Kidney glomerular epithelial cell (primary cell): ENCODE data around the gene SURF2.
A peak's percentile ranks its signal among the peaks of the same experiment; 100 is the strongest.

Source experiments
- DNase-seq: peaks from one replicate; lab custom pipeline; 2025; lab: John Stamatoyannopoulos, UW

Gene SURF2

DNA sequence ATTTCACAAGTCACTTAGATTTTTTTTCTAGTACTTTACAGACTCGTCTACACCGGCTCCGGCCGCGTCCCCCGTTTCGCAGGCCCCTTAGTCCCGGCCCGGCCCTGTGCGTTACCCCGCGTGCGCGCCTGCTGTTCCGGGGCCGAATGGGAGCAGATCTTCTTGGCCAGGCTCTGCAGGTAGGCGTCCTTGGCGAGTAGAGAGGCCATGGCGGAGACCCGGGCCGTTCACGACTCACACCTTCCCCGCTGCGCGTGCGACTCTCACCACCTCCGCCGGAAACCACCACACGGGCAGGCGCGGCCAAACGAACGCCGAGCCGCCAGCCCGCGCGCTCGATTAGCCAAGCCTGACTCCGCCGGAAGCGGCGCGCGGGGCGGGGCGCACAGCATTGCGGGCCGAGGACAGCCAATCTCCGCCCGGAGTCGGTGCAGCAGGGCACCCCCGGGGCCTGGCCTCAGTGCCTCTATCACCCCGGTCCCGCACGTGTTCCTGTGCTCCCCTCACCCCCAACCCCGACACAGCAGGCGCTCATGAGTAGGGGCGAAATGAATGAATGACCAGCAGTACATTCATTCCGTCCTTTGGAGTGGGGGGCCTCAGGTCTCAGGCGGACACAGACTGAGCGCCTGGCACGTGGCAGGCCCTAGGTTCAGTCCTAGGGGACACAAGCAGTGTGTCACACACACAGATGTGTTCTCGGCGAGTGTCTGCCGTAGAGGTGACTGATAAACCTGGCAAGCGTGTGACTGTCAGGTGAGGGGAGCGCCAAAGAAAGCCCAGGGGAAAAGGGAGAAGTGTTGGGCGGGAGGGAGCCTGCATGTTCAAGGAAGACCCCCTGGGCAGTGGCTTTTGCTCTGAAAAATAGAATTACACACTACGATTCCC is 20.2 kb upstream of the SURF2 start, which contains the start of gene SURF6:
Gene SURF6 (minus strand): TSS at position 265 of the 888 bp plus-strand sequence. CDS start 56 bp downstream, at position 209.
- peak; percentile 87 for DNase-seq

DNA sequence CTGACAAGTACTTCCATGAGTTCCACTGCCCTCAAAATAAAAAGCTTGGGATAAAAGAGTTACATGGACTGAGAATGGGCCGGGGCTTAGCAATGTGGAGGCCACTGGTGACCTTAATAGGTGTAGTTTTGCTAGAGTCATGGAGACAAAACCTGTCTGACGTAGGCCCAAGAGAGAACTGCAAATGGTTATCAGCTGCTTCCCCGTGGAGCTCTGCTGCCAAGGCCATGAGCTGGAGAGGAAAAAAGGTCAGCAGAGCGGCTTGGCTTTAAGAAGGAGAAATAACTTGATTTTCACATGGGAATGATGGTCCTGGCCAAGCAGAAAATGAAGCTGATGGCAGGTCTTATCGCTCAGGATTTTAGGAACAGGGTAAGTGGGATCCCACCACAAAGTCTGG is 16.7 kb upstream of the SURF2 start:
- no peak for DNase-seq

DNA sequence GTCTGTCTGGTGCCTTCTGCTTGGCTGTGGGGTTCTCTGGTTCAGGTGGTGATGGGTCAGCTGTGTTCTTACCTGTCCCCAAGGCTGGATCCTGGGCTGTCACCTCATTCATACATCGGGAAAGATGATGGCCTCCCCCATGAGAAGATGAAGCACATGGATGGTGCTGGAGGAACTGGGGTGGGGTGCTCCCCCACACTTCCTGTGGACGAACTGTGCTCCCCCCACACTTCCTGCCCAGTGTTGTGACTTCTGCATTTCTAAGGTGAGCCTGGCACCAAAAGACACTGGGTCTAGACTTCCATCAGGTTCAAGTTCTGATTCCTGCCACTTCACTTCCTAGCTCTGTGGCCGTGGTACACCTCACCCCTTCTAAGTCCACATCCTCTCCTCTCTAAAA is 16.1 kb upstream of the SURF2 start:
- DNase-seq: no peak

DNA sequence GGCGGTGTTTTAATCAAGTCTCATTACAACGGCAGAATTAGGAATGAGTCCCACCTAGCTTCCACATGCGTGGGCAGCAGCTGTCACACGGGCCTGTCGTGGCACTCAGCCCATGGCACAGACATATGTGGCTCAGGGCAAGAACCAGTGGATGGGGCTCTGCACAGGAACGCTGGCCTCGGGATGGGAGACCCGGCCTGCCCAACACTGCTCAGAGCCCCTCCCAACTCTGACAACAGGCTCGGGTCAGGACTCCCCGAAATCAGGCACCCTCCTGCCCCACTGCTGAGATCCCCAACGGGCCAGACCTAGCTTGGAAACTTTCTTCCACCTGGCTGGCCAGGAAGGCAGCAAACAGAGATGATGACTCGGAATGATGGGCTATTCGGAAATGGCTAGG is 15.4 kb upstream of the SURF2 start:
- DNase-seq: no peak

DNA sequence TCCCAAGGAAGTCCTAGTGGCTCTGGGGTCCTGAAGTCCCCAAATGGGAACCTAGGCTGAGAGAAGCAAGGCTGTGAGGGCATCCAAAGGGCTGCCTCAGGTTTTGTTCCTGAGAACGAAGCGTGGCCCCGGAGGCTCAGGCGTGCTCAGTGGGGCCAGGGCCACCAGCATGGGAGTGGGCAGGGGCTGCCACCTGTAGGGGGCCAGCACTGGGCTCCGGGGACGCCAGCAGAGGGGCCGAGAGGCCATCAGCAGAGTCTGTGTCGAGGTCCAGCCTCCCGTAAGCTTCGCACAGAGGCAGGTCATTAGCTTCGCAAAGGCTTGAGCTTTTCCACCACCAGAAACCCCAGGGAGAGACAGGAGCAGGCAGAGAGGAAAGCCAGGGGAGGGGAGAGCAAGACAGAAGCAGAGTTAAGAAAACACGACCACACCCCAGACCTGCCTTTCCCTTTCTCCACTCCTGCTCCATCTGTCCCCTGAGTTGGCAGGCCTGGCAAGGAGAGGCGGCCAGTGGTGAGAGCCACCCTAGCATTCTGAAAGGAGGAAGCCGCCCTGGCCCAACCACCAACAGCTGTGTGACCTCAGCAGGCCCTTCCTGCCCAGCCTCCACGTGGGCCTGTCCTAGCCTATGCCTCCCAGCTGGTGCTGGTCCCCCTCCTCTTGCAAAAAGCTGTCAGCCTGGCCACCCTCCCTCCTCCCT is 14.8 kb upstream of the SURF2 start:
- DNase-seq: no peak

DNA sequence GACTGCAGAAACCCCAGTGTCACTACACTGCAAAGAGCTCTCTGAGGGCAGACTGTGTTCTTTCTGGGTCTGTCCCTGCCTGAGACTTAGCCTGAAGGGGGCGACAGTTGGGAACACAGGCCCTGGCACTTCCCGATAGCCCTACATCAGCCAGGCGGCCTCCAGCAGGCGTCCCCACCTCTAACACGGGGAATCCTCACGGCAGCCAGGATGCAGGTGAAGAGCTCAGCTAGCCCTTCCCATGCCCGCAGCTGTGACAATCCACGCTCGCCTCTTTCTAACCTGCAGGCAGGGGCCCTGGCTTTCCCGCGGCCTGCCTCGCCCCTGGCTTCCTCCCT is 14.3 kb upstream of the SURF2 start:
- no peak for DNase-seq

DNA sequence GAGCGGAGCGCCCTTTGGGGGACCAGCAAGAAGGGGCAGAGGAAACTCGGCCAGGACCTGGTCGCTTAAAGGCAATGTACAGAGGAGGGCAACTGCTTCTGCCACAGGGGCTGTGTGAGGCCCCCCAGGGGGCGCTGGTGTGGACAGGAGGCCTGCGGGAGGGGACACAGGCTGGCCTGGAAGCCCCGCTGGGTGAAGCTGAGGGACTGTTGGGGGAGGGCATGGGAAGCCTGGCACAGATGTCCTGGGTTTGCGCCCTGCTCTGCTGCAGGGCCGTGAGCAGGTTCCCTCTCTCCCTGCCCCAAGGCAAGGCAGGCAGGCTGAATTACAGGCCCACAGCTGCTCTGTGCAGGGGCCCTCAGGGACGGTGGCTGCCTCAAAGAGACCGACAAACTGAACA is 13.8 kb upstream of the SURF2 start:
- no peak for DNase-seq

DNA sequence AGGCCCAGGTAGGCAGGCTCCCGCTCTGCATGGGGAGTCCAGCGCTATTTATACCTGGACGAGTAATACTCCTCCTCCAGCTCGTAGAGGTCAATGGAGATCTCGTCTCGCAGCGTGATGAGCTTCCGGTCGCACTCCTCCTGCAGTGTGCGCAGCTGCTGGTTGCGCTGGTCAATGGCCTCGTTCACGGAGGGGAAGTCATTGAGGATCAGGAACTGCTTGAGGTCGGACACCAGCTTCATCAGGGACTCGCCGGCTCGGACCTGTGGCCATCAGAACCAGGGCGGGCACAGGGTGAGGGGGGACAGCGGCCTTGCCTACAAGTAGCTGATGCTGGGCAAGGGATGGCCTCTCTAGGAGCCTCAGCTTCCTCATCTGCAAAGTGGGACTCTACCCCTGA is 12.3 kb upstream of the SURF2 start:
- no peak for DNase-seq

DNA sequence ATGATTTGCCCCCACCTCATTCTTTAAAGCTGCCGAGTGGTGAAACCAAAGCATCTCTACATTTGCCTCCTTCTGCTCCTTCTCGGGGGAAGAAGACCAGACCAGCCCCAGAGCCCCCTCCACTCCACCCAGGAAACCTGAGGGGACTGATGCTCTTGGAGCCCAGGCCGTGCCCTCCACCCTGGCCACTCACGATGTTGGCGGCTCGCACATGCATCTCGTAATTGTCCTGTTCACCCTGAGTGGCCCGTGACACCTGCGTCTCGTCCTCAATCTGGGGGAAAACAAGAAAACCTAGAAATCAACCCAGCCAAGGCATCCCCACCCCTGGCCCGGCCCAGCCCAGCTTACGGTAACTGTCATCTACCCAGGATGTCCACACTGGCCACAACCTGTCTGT is 11.4 kb upstream of the SURF2 start:
- no peak for DNase-seq

DNA sequence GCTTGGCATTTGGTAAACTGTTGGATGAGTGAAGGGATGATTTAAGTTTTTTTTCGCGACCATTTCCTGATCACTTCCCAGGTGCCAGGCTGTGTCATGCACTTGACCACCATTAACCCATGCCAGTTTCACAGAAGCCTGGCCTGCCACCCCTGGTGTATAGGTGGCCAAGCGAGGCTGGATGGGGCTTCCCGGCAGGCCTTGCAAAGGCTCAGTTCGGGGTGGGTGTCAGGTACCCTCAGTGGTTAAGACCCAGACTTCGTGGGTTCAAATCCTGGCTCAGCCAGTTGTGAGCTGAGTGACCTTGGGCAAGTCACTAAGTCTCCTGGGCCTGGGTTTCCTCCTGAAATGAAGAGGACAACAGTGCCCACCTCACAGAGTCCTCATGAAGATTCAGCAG is 10.8 kb upstream of the SURF2 start:
- no peak for DNase-seq

DNA sequence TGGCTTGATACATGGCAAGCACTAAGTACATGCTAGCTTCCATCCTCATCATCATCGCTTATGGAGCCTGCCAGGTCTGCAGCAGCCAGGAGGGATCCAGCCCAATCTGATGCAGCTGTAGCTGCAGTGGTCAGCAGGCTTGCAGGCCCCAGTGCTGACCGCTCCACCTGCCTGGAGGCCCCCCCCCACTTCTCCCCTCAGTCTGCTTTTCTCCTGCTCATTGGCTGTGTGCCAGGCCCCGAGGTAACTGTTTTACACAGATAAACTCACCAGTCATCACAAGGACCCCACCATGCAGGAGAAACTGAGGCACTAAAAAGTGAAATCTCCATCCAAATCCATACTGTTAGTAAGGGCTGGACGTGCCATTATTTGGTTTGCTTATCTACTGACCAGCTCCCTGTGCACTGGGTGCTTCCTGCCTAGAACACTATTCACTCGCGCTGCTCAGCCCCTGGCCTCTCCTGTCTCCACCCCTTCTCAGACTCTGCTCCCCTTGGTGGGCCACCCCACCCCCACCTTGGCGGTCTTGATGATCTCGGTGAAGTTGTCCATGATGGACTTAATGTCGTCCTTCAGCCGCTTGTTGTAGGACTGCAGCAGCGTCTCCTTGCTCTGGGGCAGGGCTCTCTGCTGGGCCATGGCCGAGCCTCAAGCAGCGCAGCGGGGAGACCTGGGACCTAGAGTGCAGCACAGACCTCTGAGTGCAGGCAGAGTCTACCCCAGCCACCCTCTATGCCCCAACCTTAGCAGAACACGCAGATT is 10.1 kb upstream of the SURF2 start:
- DNase-seq: no peak

DNA sequence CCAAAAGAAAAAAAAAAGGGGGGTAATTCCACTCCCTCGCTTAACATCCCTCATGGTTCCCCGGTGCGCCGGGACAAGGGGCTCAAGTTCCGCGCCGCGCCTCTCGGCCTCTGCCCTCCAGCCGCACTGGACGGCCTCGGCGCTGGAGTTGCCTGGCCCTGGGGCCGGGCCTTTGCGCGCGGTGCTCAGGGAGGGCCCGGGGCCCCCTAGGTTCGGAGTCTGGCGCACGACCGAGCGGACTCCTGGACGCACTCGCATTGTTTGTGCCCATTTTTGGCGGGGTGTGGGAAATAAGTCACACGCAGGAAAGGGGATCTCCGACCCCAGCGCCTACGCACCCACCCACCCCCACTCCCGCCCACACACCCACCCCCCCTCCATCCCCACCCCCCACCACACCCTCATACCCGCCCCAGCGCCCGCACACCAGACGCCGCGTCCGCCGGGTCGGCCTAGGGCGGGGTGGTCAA is 8.8 kb upstream of the SURF2 start:
- no peak for DNase-seq

DNA sequence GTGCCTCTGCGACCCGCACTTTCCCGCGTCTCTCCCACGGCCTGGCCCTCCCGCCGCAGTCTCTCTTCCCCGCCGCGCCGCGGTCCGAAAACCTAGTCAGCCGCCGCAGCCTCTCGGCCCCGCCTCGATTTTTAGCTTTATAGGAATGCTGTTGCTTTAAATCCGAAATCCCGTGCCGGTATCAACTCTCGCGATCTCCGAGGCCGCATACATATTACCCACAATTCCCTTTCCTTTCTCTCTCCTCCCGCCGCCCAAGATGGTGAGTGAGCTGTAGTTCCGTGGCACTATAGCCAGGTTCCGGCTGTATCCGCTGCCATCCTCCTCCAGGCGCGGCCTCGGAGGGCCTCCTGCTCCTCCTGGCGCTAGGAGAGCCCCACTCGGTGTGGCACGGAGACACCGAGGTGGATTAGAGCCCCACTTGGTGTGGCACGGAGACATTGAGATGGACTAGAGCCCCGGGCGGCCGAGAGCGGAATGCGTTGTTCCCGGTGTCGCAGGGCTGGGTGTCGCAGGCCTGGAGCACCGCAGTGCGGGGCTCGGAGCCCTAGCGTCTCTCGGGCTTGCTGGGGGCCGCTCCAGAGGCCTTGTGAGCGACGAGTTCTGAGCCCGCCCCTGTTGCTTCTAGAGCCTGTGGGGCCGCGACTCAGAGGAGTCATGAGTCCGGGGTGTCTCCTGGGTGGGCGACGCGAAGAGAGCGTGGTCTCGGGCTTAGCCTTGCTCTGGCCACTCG is 8.2 kb upstream of the SURF2 start, which contains the start of the genes MED22 and RPL7A:
Gene MED22 (minus strand): TSS at position 147 of the 733 bp plus-strand sequence. CDS start 1,469 bp downstream, outside the sequence.
Gene RPL7A (plus strand): TSS at position 234 of the 733 bp plus-strand sequence. CDS start 26 bp downstream, at position 260.
- DNase-seq: peak; percentile 93

DNA sequence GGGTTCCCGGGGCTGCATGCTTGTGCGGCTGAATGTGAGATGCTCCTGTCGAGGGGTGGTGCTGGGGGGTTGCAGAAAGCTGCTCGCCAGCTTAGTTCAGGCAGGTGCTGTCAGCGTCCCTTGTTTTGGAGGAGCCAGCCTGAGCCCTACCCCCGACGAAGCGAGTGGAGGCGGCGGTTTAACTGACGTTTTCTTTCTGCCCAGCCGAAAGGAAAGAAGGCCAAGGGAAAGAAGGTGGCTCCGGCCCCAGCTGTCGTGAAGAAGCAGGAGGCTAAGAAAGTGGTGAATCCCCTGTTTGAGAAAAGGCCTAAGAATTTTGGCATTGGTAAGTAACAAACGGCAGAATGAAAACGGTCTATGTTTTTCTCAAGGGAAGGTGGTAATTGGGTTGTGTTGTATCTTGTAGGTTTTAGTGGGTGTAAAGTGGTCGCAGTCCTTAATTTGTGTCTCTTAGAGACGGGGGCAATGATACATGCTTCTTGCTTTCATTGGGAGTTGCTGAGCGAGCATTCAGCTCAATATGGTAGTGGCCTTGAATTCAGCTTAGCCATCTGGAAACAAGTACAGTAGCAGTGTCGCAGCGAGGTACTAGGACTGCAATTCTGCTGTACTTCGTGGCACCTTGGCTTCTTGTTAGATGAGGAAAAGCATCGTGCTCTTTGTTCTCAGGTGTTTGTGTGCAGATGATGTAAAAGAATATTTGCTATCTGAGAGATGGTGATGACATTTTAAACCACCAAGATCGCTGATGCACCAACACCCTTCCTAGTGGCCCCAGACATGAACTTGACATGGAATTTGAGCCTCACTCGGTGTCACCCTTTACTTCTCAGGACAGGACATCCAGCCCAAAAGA is 7.4 kb upstream of the SURF2 start:
- DNase-seq: no peak

DNA sequence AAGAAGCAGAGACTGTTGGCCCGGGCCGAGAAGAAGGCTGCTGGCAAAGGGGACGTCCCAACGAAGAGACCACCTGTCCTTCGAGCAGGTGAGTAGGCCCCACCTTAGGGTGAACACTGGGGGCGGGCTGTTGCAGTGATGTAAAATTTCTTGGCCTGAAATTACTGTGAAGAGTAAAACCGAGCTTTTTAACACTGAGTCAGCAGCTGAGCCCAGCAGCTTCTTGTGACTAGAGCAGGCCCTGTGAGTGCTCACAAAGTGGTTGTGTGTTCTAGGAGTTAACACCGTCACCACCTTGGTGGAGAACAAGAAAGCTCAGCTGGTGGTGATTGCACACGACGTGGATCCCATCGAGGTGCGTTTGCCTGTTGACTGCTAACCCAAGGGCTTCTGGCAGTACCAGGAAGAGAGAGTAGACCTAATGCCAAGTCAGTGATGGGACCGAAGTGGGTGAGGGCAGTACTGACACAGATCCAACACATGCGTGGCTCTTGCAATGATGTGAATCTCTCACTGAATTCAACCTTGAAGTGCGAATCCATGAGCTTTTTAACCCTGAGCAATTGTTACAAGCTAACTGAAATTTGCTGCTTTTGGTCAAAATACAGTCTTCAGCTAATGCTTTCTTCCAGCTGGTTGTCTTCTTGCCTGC is 6.3 kb upstream of the SURF2 start:
- DNase-seq: no peak

DNA sequence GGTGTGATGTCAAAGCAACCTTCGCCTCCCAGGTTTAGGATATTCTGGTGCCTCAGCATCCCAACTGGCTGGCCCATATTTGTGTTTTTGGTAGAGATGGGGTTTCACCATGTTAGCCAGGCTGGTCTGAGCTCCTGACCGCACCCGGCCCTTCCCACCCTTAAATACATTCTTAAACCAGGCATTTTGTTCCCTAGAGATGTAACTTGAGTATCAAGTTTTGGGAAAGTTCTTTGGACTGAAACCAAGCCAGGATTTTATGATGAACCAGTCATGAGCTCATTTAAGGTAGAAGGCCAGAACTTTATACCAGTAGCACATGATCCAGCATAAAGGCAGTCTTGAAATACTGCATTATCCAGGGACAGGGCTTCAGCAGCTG is 4.8 kb upstream of the SURF2 start:
- no peak for DNase-seq

DNA sequence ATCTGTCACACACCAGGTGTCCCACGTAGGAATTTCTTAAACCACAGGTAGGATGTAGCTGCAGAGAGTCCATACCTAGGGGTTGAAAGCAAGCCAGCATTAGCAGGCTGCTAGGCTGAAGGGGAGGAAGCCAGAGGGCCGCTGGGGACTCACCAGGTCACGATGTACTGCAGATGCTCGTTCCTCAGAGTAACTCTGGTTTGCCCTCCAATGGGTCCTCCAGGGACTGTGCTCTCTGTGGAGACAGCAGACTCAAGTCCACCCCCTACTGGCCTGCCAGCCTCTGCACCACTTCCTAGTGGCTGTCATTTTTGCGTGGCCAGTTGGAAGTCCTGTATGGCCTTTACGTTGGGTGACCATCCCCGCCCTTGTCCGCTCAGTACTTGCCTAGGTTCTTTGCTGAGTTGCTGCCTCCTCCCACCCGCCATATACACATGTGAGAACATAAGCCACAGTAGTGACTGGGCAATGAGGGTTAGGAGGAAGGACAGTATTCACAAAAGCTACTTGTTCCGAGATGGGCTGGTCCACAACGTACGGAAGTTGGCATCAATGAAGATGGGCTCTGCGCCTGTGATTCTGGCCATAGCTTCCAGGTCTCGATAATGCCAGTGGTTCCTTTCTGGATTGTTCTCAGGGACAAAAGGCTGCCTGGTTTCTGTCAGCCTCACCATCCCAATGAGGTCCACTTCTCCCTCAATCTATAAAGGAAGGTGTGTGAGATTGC is 4.3 kb upstream of the SURF2 start:
- no peak for DNase-seq

DNA sequence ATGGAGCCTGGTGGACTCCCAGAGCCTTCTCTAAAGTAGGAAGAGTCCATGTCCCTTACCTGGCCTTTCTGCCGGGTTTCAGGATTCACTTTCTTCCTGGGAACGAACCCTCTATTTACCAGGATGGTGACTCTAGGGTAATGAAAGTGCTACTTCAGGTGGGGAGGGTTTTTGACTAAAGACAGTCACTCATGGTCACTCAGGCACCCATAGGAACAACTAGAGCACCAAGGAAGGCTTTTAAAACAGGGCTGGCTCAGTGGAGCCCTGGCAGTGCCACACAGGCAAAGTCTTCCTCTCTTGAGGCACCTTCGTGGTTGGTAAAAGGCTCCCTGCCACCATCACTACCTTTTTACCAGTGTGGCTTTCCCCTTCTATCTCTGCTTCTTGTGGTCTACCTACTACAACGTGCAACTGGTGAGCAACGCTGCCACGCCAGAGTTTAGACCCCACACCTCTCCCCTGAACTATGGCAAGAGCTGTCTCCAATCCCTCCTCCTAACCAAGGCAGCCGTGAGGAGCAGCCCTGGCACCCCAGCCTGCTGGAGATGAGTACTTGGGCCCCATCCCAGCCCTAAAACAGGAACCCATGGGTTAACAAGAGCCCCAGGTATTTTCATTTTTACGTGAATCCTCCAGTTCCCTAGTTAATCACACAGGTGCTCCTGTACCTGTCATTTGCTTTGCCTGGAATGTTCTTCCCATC is 3.6 kb upstream of the SURF2 start:
- DNase-seq: no peak

DNA sequence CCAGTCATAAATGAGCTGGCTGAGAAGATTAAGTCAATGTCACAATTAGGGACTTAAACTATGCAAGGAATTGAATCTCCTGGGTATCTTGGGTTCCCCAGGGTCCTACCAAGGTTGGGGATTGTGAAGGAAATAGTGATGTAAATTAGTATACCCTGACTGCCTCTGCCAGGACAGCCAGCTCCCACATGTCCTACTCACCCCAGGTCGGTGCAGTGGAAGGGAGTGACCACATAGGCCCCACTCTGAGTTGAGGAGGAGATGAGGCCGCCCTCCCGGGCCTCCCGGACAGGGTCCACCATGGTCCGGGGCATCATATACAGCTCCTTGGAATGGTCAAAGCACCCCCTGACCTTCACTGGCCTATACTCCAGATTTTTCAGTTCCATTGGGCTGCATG is 2.8 kb upstream of the SURF2 start:
- no peak for DNase-seq
